Measurements from ENCODE around the gene CHST15. TPM values are rescaled to one million over a fixed set of nuclear protein-coding genes. Genes with fewer than 3 reads are reported as not detected.

Gene CHST15
- total RNA-seq, 2 donors from 2014 or later, result 7.5 to 14.9 TPM

- H3K4me3 Mint-ChIP-seq, result no peak overlapping the region
- Histone ChIP-seq H3K36me3 (ENCODE audit: control insufficient read depth, insufficient read depth, low read length) (no peaks in the 10 kb centered on the region), H3K27me3 (ENCODE audit: control insufficient read depth, insufficient read depth, low read length, poor library complexity, severe bottlenecking) (no peaks in the 10 kb centered on the region), H3K4me3 (ENCODE audit: low read length) (no peak overlapping the region), H3K9ac (ENCODE audit: extremely low read depth, low read length, poor library complexity, severe bottlenecking) (no peak overlapping the region), H3K27ac (ENCODE audit: low read depth, low read length) (no peak overlapping the region), H3K9me3 (ENCODE audit: control insufficient read depth, low read length) (no peaks in the 10 kb centered on the region), H3K4me1 (ENCODE audit: control insufficient read depth, insufficient read depth, low read length) (no peaks in the 10 kb centered on the region)
- H3K36me3 Mint-ChIP-seq (ENCODE audit: low read depth), result peaks cover 5% of the 10 kb centered on the region
- H3K4me1 Mint-ChIP-seq, result peaks cover 4% of the 10 kb centered on the region
- DNase-seq, result no peak
- H3K27me3 Mint-ChIP-seq (ENCODE audit: insufficient read depth), result no peaks in the 10 kb centered on the region
- H3K27ac Mint-ChIP-seq, result no peak overlapping the region
- TF ChIP-seq CTCF (conservative IDR thresholded peaks at IDR 0.05), result no peak
- H3K9me3 Mint-ChIP-seq, result no peaks in the 10 kb centered on the region
These were observed 14.7 kb downstream of the CHST15 start for GRCh38 chr10:124078714-124079113.

GRCh38 chr10:124078028-124078427, 15.4 kb downstream of the CHST15 start:
- TF ChIP-seq CTCF (conservative IDR thresholded peaks at IDR 0.05), result no peak
- 91 to 100% methylated on average over 1 to 3 of the region's 4 CpGs for WGBS, 2 experiments (ENCODE audit: insufficient coverage in 1 of 2, insufficient read length in 1 of 2)
- Mint-ChIP-seq H3K9me3 (no peaks in the 10 kb centered on the region), H3K4me1 (peaks cover 4% of the 10 kb centered on the region), H3K4me3 (no peak overlapping the region), H3K27ac (no peak overlapping the region), H3K36me3 (ENCODE audit: low read depth) (peaks cover 5% of the 10 kb centered on the region), H3K27me3 (ENCODE audit: insufficient read depth) (no peaks in the 10 kb centered on the region)
- no peaks in the 10 kb centered on the region for H3K27me3 ChIP-seq (ENCODE audit: control insufficient read depth, insufficient read depth, low read length, poor library complexity, severe bottlenecking)
- DNase-seq, result no peak
- no peak overlapping the region for H3K4me3 ChIP-seq (ENCODE audit: low read length)
- H3K9me3 ChIP-seq (ENCODE audit: control insufficient read depth, low read length), result no peaks in the 10 kb centered on the region
- H3K27ac ChIP-seq (ENCODE audit: low read depth, low read length), result no peak overlapping the region
- no peaks in the 10 kb centered on the region for H3K36me3 ChIP-seq (ENCODE audit: control insufficient read depth, insufficient read depth, low read length)
- no peak overlapping the region for H3K9ac ChIP-seq (ENCODE audit: extremely low read depth, low read length, poor library complexity, severe bottlenecking)
- H3K4me1 ChIP-seq (ENCODE audit: control insufficient read depth, insufficient read depth, low read length), result no peaks in the 10 kb centered on the region

- Histone ChIP-seq H3K4me3 (ENCODE audit: low read length) (no peak overlapping the region), H3K27ac (ENCODE audit: low read depth, low read length) (no peak overlapping the region), H3K9me3 (ENCODE audit: control insufficient read depth, low read length) (no peaks in the 10 kb centered on the region), H3K36me3 (ENCODE audit: control insufficient read depth, insufficient read depth, low read length) (no peaks in the 10 kb centered on the region), H3K4me1 (ENCODE audit: control insufficient read depth, insufficient read depth, low read length) (no peaks in the 10 kb centered on the region), H3K27me3 (ENCODE audit: control insufficient read depth, insufficient read depth, low read length, poor library complexity, severe bottlenecking) (no peaks in the 10 kb centered on the region), H3K9ac (ENCODE audit: extremely low read depth, low read length, poor library complexity, severe bottlenecking) (no peak overlapping the region)
- H3K9me3 Mint-ChIP-seq, result no peaks in the 10 kb centered on the region
- no peak for TF ChIP-seq CTCF (conservative IDR thresholded peaks at IDR 0.05)
- no peak overlapping the region for H3K4me3 Mint-ChIP-seq
- no peaks in the 10 kb centered on the region for H3K27me3 Mint-ChIP-seq (ENCODE audit: insufficient read depth)
- no peak for DNase-seq
- no peak overlapping the region for H3K27ac Mint-ChIP-seq
- peaks cover 5% of the 10 kb centered on the region for H3K4me1 Mint-ChIP-seq
- 90 to 95% methylated on average over 10 to 12 of the region's 12 CpGs for WGBS, 2 experiments (ENCODE audit: insufficient coverage in 1 of 2, insufficient read length in 1 of 2)
- H3K36me3 Mint-ChIP-seq (ENCODE audit: low read depth), result no peaks in the 10 kb centered on the region
These were observed 16.0 kb downstream of the CHST15 start for GRCh38 chr10:124077208-124077993.
